ENCODE data around the gene PLP2.

Gene PLP2

DNA sequence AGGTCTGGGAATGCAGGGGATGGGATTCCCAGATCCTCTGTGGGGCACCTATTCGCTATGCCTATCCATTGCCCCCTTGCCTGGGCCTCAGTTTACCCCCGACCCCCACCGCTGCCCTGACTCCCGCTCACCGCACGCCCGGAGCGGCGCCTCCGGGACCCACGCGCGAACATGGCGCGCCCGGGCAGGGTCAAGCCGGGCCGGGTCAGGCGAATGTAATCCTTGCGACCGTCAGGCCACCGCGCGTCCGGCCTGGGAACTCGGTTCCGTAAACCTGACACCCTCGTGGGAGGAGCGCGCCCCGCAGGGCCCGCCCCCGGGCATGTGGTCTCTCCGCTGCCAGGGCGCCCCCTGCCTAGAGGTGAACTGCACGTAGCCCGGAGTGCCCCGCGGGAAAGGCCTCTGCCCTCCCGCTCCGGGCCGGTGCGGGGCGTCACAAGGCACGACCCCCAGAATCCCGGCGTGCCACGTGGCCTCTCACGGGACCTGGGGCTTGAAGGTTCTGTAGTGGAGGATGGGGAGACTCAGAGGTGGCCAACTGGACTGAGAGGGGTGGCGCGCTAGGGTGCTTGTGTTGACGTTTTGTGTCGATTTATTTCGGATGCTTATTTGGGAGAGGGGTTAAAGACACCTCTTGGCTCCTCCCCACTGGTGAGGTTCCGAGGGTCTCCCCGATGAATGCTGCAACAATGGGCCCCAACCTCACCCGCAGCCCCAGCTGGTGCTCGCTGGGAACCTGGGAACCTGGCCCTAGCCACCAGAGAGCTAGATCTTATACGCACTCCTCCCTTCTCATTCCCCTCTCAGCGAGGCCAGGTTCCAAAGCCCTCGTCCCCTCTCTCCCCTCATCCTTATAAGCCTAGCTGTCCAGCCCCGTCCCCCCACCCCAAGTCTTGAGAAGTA is 14.7 kb downstream of the PLP2 start, which contains the start of gene PRICKLE3:
TSS of gene PRICKLE3 (minus strand) at position 249 of the 903 bp plus-strand sequence. CDS start at position 173, 76 bp downstream.
- DNase-seq, result peak; percentile 21

DNA sequence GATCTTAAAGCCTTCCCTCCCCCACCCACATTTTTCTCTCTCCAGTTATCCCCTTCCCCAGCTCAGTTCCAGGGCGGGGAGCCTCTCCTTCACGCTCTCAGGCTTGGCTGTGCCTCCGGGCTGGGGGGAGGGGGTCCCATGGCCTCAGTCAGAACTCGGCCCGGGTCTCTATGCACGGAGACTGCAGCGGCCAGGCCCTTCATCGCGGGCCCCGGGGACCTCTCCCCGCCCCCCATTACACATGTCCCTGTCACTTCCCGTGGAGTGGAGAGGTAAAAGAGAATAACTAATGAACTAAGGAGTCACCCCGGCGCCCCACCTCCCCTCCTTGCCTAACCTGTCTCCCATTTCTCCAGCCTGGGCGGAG is 15.3 kb downstream of the PLP2 start:
- DNase-seq, result no peak

DNA sequence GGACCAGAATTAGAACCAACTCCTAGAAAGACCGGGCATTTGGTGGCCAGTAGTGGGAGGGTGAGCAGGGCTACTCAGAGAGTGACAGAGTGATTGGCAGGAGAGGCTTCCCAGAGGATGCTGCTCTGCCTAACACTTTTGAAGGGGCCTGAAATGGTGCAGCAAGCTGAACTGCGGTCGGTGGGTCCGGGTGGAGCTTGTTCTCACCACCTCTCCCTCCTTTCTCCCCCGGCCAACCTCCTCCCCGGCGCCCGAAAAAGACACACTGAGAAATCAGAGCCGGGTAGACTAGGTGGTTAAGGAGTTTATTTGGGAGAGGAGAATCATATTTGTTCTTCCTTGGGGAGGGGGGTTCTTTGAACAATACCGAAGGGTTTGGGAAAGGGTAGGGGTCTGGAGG is 15.8 kb downstream of the PLP2 start:
- no peak for DNase-seq

DNA sequence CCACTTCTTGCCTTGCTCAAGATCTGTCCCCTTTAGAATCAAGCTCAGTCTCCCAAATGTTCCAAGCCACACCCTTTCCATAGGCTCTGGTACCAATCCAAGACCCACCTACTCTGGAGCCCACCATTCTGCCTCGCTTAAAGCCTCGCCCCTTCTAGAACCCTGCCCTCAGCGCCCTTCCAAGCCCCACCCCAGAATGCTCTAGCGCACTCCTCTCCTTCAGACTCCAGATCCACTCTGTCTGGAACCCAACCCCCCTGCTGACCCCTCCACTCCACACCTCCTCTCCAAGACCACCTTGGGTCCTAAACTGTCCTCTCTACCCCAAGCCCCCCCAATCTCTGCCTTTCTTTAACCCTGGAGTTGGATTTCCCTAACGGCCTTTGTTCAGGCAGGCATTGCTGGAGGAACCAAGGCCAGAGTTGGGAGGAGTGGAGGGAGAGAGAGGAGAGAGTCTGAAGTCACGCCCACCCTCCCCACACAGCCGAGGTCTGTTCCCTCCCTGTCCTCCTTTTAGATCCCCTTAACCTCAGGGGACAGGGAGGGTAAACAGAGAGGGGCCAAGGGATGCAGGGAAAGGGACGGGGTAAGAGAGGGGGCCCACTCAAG is 16.9 kb downstream of the PLP2 start:
- DNase-seq, result no peak

DNA sequence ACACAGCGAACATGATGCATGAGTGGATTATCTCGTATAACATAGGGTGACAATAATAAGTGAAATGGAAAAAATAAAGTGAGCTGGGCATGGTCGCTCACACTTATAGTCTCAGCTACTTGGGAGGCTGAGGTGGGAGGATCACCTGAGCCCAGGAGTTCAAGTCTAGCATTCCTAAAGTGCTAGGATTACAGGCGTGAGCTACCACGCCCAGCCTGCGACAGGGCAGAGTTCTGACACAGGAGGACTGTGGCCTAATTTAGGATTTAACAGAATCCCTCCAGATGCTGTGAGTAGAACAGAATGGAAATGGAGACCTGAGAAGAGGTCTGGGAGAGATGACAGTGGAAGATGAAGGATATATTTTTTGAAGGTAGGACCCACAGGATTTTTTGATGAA is 17.9 kb downstream of the PLP2 start:
- DNase-seq, result no peak

DNA sequence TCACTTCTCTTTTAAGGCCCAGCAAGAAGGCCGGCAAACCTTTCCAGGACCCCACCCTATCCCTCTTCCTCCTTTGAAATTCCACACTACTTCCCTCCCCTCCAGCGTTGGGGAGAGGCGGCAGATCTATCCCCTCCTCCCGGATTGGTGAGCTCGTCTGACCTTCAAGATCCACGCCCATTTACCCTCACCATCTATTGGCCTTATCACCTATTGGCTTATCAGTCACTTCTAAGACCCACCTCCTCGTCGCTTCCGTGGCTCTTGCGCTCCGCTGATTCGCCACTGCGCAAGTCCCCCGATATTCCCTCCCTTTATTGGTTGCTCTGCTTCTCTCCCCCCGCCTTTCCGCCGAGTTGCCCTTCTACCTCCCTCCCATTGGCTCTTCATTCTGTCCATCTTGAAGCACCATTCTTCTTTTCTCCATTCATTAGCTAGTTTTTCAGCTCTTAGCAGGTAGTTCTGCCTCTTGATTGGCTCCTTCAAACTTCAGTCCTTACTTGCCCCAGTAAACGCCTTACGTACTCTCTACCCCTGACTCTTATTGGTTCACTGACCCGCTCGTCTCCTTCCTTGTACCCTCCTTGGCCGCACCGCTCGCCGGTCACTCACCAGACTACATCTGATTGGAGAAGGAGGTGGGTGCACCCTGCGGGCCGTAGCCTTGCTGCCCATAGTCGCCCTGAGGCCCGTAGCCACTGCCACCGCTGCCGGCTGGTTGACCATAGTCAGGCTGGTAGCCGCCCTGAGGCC is 19.3 kb downstream of the PLP2 start:
- peak; percentile 98 for DNase-seq

DNA sequence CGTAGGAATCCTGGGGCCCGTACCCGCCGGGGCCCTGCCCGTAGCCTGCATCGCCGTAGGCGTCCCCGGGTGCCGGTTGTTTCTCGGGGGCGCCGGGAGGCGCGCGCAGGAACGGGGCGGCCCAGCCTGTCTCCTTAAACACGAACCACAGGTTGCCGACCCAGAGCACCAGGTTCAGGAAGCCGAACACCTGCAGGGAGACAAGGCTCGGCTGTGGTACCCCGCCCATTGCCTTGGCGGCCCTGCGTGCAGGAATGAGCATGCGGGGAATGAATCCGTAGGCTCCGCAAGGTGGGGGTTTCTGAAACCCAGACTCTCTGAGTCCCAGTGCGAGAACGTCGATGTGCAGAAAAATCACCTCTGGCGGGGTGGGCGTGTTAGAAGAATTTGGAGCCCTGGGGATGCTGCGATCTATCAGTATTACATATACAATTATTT is 19.9 kb downstream of the PLP2 start:
- DNase-seq, result no peak

DNA sequence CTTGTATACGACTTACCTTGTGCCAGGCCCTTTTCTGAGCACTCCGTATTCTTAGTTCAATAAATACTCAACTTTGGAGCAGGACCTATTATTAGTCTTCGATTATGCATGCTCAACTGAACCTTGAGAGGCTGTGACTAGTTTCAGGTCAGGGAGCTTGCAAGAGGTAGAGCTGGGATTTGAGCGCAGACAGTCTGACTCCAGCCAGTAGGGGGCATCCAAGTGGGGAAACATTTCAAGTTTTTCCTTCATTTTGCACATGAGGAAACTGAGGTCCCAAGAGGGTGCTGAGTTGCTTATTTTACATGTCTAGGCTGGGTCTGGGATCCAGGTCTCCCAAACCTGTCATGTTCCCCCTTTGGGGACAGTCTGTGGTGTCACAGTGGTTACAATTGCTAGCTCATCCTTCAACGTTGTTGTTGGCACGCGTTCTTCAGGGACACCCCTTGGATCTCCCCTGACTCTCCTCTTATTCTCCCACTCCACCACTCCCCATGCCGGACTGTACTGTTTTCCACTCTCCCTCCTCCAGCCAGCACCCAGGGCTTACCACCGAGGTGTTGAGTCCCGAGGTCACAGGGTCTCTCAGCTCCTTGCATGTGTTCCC is 21.1 kb downstream of the PLP2 start:
- no peak for DNase-seq

DNA sequence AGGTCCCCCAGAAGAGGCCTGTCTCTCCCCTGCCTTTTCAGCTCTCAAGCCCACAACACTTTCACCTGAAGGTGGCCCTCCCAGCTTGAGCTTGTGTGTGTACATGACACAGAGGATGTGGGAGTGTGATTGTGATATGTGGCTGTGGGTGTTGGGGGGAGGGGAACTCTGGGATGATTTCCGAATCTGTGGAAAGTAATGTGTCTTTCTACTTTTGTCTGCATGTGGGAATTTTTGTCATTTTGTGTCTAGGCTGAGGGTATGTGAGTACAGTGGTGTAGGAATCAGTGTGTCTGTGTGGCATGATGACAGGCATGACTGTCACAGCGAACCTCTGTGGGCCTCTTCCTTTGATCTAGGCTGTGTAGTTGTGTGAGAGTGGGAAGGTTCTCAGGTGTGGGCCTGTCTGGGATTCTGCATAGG is 21.9 kb downstream of the PLP2 start:
- DNase-seq, result no peak

DNA sequence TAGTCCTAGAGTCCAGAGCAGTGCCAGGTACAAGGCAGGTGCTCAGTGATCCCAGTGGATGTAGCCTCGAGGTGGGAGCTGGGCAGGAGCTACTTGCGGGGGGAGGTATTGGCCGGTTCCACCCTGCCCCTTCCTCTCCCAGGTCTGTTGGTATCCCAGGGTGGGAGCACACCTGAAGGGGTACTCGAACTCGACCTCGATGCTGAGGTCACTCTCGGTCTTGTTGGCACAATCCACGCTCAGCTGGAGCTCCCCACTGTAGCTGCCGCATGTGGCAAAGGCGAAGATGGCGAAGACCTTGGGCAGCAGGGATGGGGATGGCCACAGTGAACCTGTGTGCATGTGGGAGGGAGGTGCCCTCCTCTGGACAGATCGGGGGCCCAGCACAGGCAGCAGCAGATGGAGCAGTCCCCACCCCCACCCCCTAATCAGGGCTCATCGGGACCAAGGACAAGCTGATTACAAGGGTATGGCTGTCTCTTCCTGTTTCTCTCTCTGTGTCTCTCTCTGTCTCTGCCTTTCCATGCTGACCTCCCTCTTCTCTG is 25.9 kb downstream of the PLP2 start:
- no peak for DNase-seq

DNA sequence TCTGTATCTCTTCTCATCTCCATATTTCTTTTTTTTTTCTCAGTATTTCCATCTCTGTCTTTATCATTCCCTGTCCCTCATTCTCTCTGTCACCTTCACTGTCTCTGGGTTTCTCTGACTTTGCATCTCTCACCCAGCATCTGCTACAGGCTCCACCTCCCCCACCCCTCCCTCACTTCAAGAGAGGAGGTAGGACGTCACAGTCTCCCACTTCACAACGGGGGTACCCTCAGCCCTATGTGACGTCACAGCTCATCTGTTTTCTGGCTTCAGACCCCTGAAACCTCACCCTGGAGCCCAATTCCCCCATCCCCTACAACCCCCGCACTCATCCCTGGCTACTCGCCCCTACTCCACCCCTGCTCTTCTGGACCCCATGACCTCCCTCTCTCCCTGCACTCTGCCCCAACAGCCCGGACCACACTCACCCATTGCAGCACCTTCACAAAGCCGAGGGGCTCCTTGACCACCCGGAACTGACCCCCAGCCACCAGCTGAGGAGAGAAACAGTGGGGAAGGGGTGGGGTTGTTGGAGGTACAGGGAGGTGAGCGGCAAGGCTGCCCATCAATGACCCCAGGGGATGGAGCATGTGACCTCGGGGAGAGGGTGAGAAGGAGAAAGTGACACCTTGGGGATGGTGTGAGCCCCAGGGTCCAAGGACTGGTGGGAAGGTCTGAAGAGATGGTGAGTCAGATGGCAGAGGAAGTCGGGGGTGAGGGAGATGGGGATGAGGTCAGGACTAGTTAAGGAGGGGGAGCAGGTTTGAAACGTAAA is 27.0 kb downstream of the PLP2 start:
- DNase-seq, result no peak

DNA sequence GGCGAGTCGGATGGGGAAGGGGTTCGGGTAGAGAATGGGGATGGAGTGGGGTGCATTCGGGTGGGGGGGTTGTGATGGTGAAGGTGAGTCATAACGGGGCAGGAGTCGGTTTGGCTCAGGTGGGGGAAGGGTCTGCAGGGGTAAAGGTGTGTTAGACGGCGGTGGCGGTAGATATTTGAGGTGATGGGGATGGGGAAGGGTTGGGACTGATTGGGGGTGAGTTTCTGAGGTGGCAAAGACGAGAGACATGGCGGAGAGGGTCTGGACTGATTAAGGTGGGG is 27.6 kb downstream of the PLP2 start:
- no peak for DNase-seq

DNA sequence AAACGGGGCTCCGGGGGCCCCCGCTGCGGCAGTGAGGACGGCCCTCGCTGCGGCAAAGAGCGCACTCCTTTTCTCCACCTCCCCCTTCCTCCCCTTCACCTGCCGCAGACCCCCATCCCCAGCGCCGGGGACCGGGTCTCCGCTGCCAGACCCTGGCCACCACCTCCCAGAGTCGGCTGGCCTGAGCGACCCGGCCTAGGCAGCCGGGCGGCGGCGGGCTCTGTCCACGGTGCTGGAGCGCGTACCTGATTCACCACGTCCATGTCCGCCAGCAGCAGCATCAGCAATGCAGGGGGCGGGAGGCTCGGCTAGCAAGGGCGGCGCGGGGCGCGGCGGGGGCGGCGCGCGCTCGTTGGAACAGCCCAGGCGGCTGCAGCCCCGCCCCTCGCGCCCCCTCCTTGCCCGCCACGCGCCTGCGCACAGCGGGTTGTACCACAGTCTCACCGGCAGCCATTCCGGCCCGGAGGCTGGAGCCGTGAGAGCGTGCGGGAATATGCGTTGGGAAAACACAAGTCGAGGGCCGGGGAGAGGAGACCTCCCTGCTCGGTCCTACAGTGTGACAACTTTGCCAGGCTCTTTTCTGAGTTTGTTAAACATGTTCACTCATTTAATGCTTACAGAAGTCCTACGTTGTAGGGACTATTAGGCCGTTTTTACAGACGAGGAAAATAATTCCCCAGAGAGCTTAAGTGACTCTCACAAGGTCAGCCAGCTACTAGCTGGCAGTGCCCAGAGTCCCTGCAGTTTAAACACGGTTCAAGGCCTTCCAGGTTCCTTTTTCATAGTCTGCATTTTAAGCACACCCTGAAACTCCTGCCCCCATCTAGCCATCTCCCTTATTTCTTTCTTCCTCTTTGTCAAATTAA is 28.4 kb downstream of the PLP2 start, which contains the start of gene SYP:
TSS of gene SYP (minus strand) at position 288 of the 866 bp plus-strand sequence. CDS start at position 281, 7 bp downstream.
- peak; percentile 62 for DNase-seq

DNA sequence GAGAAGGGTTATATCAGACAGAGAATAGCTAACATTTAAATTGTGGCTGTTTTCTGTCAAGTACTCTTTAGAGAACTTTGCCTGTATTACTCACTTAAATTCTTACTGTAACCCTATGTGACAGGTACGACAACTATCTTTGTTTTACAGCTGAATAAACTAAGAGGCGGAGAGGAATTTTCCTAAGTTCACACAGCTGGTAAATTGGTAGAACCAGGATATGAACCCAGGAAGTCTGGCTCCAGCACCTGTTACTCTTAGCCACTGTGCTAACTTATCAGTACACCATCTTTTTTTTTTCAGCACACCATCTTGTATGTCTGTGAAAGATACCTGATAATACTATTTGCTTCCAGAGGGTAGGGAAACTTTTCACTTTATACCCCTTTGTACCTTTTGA is 30.3 kb downstream of the PLP2 start:
- DNase-seq, result no peak

DNA sequence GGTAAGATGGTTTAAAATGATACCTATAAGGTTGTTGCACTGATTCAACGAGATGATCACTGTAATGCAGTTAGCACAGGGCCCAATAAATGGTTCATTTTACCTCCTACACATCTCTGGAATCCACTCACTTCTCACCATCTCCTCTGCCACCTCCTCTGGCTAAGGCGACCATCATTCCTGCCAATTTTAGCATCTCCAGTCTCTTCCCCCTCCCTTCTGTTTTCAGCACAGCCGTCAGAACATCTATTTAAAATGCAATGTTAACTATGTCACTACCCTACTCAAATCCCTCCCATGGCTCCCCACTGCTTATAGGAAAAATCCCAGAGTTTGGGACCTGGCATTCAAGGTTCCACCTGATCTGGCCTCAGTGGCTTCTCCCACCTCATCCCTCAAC is 31.8 kb downstream of the PLP2 start:
- DNase-seq, result no peak

DNA sequence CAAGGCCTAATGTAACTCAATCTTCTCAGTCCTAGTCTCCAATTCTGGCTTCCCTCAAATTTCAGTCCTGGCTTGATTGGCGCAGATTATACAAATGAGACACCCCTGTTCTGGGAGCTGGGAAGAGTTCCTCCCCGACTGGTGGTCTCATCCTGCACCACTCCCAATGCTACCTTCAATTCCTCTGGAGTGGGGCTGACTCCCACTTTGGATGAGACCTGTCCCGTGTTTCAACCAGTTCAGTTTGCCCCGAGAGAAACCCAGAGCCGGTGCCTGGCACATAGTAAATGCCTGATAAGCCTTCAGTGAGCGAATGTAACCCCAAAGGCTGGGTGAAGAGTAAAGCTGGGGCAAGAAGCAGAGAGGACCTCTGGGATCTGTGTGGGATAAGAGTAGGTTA is 32.3 kb downstream of the PLP2 start:
- DNase-seq, result no peak

DNA sequence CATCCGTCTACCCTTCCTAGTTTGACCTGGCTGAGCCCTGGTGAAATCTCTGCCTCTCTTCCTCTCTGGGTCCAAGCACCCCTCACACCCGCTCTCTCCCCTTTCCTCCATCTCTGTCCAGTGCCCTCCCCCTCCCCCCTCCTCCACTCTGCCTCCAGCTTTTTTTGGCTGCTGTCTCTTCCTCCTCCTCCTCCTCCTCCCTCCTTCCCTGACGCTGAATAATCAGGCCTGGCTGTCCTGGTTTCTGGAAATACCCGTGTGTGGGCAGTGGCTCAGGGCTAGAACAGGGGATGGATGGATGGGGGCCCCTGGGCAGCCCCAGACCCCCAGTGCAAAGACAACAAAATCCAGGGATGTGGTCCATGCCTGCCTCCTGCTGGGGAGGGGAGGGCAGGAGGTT is 33.0 kb downstream of the PLP2 start:
- no peak for DNase-seq

DNA sequence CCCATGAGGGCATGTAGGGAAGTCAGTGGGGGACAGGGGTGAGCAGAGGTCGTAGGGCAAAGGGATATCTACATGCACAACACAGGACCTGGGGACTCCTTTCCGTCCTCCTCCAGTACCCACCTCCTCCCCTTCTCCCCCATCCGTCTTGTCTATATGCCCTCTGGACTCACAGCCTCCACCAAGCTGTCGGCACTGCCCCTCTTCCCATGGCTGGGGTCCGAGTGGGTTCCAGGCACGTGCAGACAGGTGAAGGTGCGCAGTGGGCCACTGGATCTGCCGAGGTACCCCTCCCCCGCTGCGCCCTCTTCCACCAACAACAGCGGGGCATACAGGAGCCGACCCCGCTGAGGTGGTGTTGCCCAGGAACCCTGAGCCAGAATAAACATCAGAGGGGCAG is 33.7 kb downstream of the PLP2 start:
- DNase-seq, result no peak

DNA sequence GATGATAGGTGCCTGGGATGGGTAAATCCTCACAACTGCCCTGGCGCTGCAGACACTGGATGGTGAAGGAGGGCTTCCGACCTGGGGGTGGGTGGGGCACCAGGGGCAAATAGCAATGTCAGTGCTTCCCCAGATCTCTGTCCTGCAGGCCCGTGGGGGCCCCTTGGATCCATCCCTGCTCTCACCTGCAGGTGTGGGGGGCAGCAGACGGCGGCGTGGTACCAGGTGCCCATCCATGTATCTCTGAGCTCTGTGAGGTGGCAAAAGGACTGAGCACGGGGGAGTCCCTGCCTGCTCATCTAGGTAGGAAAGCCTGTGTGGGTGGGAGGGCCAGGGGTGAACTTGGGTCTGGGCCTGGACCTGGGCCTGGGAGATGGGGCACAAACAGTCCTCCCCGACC is 34.8 kb downstream of the PLP2 start:
- no peak for DNase-seq

DNA sequence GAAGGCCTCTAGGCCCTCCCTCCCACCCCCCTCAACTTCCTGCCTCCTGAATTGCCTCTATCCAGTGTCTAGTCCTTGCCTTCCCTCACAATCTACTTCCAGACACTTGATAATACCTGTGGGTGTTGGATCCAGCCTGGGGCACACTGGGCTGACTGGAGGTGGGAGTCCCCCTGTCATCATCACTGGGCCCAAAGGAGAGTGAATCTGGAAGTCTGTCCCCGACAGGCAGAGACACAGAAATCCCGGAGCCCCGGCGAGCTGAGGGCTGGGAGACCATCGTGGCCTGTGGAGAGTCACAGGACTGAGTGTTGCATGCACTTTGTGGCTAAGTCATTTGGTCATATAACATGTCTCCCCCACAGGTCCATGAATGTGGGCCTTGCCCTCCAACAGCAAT is 36.7 kb downstream of the PLP2 start:
- no peak for DNase-seq

Measured in DMS153 (cell line).